ENCODE data around the gene RAB22A.

- TF ChIP-seq, protein P1, sequence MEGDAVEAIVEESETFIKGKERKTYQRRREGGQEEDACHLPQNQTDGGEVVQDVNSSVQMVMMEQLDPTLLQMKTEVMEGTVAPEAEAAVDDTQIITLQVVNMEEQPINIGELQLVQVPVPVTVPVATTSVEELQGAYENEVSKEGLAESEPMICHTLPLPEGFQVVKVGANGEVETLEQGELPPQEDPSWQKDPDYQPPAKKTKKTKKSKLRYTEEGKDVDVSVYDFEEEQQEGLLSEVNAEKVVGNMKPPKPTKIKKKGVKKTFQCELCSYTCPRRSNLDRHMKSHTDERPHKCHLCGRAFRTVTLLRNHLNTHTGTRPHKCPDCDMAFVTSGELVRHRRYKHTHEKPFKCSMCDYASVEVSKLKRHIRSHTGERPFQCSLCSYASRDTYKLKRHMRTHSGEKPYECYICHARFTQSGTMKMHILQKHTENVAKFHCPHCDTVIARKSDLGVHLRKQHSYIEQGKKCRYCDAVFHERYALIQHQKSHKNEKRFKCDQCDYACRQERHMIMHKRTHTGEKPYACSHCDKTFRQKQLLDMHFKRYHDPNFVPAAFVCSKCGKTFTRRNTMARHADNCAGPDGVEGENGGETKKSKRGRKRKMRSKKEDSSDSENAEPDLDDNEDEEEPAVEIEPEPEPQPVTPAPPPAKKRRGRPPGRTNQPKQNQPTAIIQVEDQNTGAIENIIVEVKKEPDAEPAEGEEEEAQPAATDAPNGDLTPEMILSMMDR (IDR thresholded peaks at IDR 0.05): no peak
- no peak for TF ChIP-seq POLR2A (IDR thresholded peaks at IDR 0.05)
These were observed 67.5 kb downstream of the RAB22A start for GRCh38 chr20:58377017-58377416.

All from adrenal gland (tissue), 5 donors.